ENCODE measurements around the gene ARHGEF38. TPM values are rescaled to one million over a fixed set of nuclear protein-coding genes. Genes with fewer than 3 reads are reported as not detected.
"Not testable (repeated sequence)": the region's sequence is repeated elsewhere in the genome, so short reads cannot be mapped to it uniquely, and the experiment has no call there.

Gene ARHGEF38
- total RNA-seq, 1 donor from 2014 or later, result 0.46 TPM

DNA sequence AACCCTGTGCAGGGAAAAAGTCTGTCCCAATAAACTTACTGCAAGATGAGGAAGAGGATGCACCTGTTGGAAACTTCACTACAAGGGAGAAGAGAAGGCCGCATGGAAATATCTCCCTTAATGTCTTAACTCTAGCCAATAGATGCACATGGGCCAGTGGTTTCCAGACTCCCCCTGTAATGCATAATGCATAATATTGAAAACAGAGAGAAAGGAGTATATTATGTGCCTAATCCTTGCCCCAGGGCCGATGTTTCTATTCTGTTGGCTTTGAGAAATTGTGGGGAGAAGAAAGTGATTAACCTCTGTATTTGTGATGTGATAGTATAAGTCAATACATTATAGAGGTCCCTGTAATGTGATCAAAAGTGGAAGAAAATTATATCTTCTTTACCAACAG lies 118.9 kb downstream of the ARHGEF38 start:
- no peak overlapping the region for H3K4me3 ChIP-seq (ENCODE audit: low read depth, low read length)
- DNase-seq (ENCODE audit: low read depth), result no peak
- no peak for TF ChIP-seq CTCF (conservative IDR thresholded peaks at IDR 0.05; ENCODE audit: low read depth, low read length)

DNA sequence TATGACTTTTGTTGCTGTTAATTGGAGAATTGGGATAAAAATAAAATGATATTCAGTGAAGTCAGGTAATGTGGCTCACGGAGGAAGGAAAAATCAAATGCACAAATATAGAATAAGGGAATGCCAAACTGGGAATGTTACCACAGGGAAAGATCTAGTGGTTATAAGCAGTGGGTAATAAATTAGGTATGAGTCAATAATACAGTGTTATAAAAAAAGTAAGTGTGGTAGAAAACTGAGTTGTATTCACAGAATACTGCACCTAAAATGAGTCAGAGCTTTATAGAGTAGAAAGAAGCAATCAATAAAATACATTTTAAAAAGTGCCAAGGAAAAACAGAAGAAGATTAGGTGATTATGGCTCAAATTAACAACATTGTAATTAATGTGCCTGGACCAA lies 121.6 kb downstream of the ARHGEF38 start:
- no peak for TF ChIP-seq CTCF (conservative IDR thresholded peaks at IDR 0.05; ENCODE audit: low read depth, low read length)
- DNase-seq (ENCODE audit: low read depth), result no peak
- H3K4me3 ChIP-seq (ENCODE audit: low read depth, low read length), result no peak overlapping the region

GRCh38 chr4:105677709-105678108 lies 125.3 kb downstream of the ARHGEF38 start:
- H3K4me3 ChIP-seq (ENCODE audit: low read depth, low read length), result no peak overlapping the region
- no peak for TF ChIP-seq CTCF (conservative IDR thresholded peaks at IDR 0.05; ENCODE audit: low read depth, low read length)
- DNase-seq (ENCODE audit: low read depth), result no peak

- DNase-seq (ENCODE audit: low read depth), result no peak
- TF ChIP-seq CTCF (conservative IDR thresholded peaks at IDR 0.05; ENCODE audit: low read depth, low read length), result no peak
- no peak overlapping the region for H3K4me3 ChIP-seq (ENCODE audit: low read depth, low read length)
Observed at GRCh38 chr4:105679186-105679585, 126.8 kb downstream of the ARHGEF38 start.

GRCh38 chr4:105683038-105683437 lies 130.6 kb downstream of the ARHGEF38 start:
- no peak for TF ChIP-seq CTCF (conservative IDR thresholded peaks at IDR 0.05; ENCODE audit: low read depth, low read length)
- no peak for DNase-seq (ENCODE audit: low read depth)
- H3K4me3 ChIP-seq (ENCODE audit: low read depth, low read length), result no peak overlapping the region

DNA sequence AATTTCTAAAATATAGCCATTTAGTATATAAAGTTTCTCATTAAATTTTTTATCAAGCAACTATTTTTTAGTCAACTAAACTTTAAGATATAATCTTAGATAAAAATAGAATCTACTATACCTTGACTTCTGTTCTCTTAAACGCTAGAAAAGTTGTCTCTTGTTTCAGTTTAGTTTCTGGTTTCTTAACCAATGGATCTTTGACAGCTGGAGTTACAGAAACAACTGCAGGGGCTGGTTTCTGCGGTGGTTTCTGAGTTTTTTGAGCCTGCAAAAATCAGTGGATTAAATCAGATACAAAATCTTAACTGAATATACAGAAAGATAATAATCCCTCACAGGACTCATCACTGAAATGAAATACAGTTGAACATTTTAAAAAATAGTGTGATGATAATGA lies 134.2 kb downstream of the ARHGEF38 start:
- TF ChIP-seq CTCF (conservative IDR thresholded peaks at IDR 0.05; ENCODE audit: low read depth, low read length), result no peak
- DNase-seq (ENCODE audit: low read depth), result no peak
- H3K4me3 ChIP-seq (ENCODE audit: low read depth, low read length), result no peak overlapping the region

GRCh38 chr4:105694812-105695211 lies 142.4 kb downstream of the ARHGEF38 start:
- DNase-seq (ENCODE audit: low read depth); H3K4me3 ChIP-seq (ENCODE audit: low read depth, low read length): not testable (repeated sequence)

GRCh38 chr4:105695832-105696231 lies 143.4 kb downstream of the ARHGEF38 start:
- H3K4me3 ChIP-seq (ENCODE audit: low read depth, low read length); DNase-seq (ENCODE audit: low read depth): not testable (repeated sequence)
